HepG2 (cell line): ENCODE data around the gene SFRP2.

Source experiments
- ADNP ChIP-seq: sonication (generic); formaldehyde crosslinking; IDR thresholded peaks from 2 replicates; pipeline ENCODE4 v1.4.0; 2020; ENCODE audit warnings: missing genetic modification reagents
- JUN ChIP-seq: sonication (generic); formaldehyde crosslinking; IDR thresholded peaks from 2 replicates; pipeline ENCODE4 v1.4.0; 2020; ENCODE audit warnings: mild to moderate bottlenecking, missing genetic modification reagents
- KDM5A ChIP-seq: fragments of 200-600 bp; sonication (generic); IDR thresholded peaks from 2 replicates; pipeline ENCODE4 v1.7.0; 2018; ENCODE audit warnings: antibody characterized with exemption, mild to moderate bottlenecking, low read length, borderline replicate concordance
- MZF1 ChIP-seq: sonication (generic); formaldehyde crosslinking; IDR thresholded peaks from 2 replicates; pipeline ENCODE4 v1.8.1; 2023; ENCODE audit warnings: mild to moderate bottlenecking, missing genetic modification reagents, borderline replicate concordance
- NR2C2 ChIP-seq: sonication (generic); formaldehyde crosslinking; IDR thresholded peaks from 2 replicates; pipeline ENCODE4 v1.4.0; 2020; ENCODE audit warnings: missing genetic modification reagents, mild to moderate bottlenecking, moderate library complexity, borderline replicate concordance
- SRF ChIP-seq: IDR thresholded peaks from 2 replicates; pipeline ENCODE4 v1.6.1; 2011; ENCODE audit warnings: mild to moderate bottlenecking, low read depth, low read length, moderate library complexity
- TBL1XR1 ChIP-seq: fragments of 150-350 bp; IDR thresholded peaks from 2 replicates; pipeline ENCODE4 v1.6.1; 2014; ENCODE audit warnings: borderline replicate concordance, low read length; ENCODE audit not compliant: partially characterized antibody
- YEATS2 ChIP-seq: sonication (generic); formaldehyde crosslinking; IDR thresholded peaks from 2 replicates; pipeline ENCODE4 v1.4.0; 2020; ENCODE audit warnings: missing genetic modification reagents, borderline replicate concordance
- ZNF484 ChIP-seq: sonication (generic); formaldehyde crosslinking; IDR thresholded peaks from 2 replicates; pipeline ENCODE4 v1.5.1; 2020; ENCODE audit warnings: mild to moderate bottlenecking, low read depth, missing genetic modification reagents, borderline replicate concordance
- TF ChIP-seq, protein P1 (sequence below): IDR thresholded peaks from 2 replicates; pipeline ENCODE4 v1.6.1; 2012; ENCODE audit warnings: inconsistent platforms
- TF ChIP-seq, protein P2 (sequence below): sonication (generic); formaldehyde crosslinking; IDR thresholded peaks from one replicate; pipeline ENCODE4 v1.5.1; 2020; ENCODE audit warnings: mild to moderate bottlenecking, missing genetic modification reagents; ENCODE audit errors: not compliant biosample characterization

DNA sequence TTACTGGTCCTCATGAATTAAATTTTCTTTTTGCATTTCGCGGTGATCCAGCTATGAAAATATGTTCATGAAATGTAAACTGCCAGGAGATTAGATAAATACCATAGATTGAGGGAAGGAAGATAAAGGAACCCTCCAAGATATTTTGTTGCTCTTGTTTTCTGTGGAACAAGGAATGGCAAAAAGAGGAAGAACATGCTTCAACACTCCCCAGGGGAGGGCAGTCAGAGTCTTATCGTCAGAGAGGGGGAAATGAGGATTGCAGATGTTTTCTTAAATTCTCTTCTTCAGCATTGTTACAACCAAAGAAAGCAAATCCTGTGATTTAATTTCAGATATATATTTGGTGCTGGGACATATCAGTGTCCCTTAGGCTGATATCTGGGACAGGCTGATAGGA, 9.5 kb upstream of the SFRP2 start:
- TF ChIP-seq TBL1XR1, result no peak
- TF ChIP-seq SRF, result no peak
- no peak for TF ChIP-seq ADNP
- no peak for TF ChIP-seq KDM5A
- TF ChIP-seq, protein P1, sequence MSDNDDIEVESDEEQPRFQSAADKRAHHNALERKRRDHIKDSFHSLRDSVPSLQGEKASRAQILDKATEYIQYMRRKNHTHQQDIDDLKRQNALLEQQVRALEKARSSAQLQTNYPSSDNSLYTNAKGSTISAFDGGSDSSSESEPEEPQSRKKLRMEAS, result no peak
- TF ChIP-seq NR2C2, result no peak
- TF ChIP-seq MZF1 (CRISPR knock-in tag), result no peak
- TF ChIP-seq, protein P2, sequence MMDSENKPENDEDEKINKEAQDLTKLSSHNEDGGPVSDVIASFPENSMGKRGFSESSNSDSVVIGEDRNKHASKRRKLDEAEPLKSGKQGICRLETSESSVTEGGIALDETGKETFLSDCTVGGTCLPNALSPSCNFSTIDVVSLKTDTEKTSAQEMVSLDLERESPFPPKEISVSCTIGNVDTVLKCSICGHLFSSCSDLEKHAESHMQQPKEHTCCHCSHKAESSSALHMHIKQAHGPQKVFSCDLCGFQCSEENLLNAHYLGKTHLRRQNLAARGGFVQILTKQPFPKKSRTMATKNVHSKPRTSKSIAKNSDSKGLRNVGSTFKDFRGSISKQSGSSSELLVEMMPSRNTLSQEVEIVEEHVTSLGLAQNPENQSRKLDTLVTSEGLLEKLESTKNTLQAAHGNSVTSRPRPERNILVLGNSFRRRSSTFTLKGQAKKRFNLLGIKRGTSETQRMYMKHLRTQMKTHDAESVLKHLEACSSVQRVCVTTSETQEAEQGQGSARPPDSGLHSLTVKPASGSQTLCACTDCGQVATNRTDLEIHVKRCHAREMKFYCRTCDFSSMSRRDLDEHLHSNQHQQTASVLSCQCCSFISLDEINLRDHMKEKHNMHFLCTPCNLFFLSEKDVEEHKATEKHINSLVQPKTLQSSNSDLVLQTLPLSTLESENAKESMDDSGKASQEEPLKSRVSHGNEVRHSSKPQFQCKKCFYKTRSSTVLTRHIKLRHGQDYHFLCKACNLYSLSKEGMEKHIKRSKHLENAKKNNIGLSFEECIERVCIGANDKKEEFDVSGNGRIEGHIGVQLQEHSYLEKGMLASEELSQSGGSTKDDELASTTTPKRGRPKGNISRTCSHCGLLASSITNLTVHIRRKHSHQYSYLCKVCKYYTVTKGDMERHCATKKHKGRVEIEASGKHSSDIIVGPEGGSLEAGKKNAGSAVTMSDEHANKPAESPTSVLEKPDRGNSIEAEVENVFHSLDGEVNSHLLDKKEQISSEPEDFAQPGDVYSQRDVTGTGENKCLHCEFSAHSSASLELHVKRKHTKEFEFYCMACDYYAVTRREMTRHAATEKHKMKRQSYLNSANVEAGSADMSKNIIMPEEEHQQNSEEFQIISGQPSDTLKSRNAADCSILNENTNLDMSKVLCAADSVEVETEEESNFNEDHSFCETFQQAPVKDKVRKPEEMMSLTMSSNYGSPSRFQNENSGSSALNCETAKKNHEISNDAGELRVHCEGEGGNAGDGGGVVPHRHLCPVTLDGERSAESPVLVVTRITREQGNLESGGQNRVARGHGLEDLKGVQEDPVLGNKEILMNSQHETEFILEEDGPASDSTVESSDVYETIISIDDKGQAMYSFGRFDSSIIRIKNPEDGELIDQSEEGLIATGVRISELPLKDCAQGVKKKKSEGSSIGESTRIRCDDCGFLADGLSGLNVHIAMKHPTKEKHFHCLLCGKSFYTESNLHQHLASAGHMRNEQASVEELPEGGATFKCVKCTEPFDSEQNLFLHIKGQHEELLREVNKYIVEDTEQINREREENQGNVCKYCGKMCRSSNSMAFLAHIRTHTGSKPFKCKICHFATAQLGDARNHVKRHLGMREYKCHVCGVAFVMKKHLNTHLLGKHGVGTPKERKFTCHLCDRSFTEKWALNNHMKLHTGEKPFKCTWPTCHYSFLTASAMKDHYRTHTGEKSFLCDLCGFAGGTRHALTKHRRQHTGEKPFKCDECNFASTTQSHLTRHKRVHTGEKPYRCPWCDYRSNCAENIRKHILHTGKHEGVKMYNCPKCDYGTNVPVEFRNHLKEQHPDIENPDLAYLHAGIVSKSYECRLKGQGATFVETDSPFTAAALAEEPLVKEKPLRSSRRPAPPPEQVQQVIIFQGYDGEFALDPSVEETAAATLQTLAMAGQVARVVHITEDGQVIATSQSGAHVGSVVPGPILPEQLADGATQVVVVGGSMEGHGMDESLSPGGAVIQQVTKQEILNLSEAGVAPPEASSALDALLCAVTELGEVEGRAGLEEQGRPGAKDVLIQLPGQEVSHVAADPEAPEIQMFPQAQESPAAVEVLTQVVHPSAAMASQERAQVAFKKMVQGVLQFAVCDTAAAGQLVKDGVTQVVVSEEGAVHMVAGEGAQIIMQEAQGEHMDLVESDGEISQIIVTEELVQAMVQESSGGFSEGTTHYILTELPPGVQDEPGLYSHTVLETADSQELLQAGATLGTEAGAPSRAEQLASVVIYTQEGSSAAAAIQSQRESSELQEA (CRISPR knock-in tag), result no peak
- TF ChIP-seq ZNF484 (CRISPR knock-in tag), result no peak
- TF ChIP-seq JUN (CRISPR knock-in tag), result no peak
- TF ChIP-seq YEATS2 (CRISPR knock-in tag), result no peak
